ENCODE results near the gene EDC3.
"Not testable (repeated sequence)": the region's sequence is repeated elsewhere in the genome, so short reads cannot be mapped to it uniquely, and the experiment has no call there.

The EDC3 gene

GRCh38 chr15:74648051-74648842 is 47.6 kb downstream of the EDC3 start:
- DNase-seq: no peak

- DNase-seq: no peak
These were observed 49.3 kb downstream of the EDC3 start for GRCh38 chr15:74646480-74646879.

- DNase-seq: no peak
These were observed 52.1 kb downstream of the EDC3 start for GRCh38 chr15:74643665-74644204.

- no peak for DNase-seq
These were observed 52.8 kb downstream of the EDC3 start for GRCh38 chr15:74642734-74643664.

GRCh38 chr15:74642348-74642733 is 53.5 kb downstream of the EDC3 start:
- no peak for DNase-seq

- DNase-seq: no peak
These were observed 54.7 kb downstream of the EDC3 start for GRCh38 chr15:74641151-74641550.

GRCh38 chr15:74636984-74637383 is 58.8 kb downstream of the EDC3 start:
- no peak for DNase-seq

- DNase-seq: peak; percentile 85
These were observed 60.6 kb downstream of the EDC3 start for GRCh38 chr15:74635228-74635627.

GRCh38 chr15:74633781-74634180 is 62.0 kb downstream of the EDC3 start:
- no peak for DNase-seq

- DNase-seq: no peak
These were observed 63.2 kb downstream of the EDC3 start for GRCh38 chr15:74632601-74633000.

- DNase-seq: peak; percentile 81
These were observed 63.8 kb downstream of the EDC3 start for GRCh38 chr15:74631935-74632560.

GRCh38 chr15:74631408-74631807 is 64.4 kb downstream of the EDC3 start:
- no peak for DNase-seq

- DNase-seq: no peak
These were observed 64.8 kb downstream of the EDC3 start for GRCh38 chr15:74631087-74631385.

- DNase-seq: no peak
These were observed 65.3 kb downstream of the EDC3 start for GRCh38 chr15:74630284-74631086.

GRCh38 chr15:74629696-74630095 is 66.1 kb downstream of the EDC3 start:
- DNase-seq: not testable (repeated sequence)

GRCh38 chr15:74628949-74629348 is 66.9 kb downstream of the EDC3 start:
- no peak for DNase-seq

GRCh38 chr15:74628199-74628598 is 67.6 kb downstream of the EDC3 start:
- DNase-seq: no peak

GRCh38 chr15:74627766-74628165 is 68.1 kb downstream of the EDC3 start:
- peak; percentile 53 for DNase-seq

GRCh38 chr15:74626752-74627692 is 68.8 kb downstream of the EDC3 start:
- no peak for DNase-seq

GRCh38 chr15:74626336-74626735 is 69.5 kb downstream of the EDC3 start:
- peak; percentile 52 for DNase-seq

- no peak for DNase-seq
These were observed 70.1 kb downstream of the EDC3 start for GRCh38 chr15:74625693-74626092.
